Activated B cell treated with CpG ODN at 0.5 μM for 24 hours (primary cell): Measurements from ENCODE around the gene INHBC. TPM values are rescaled to one million over a fixed set of nuclear protein-coding genes. Genes with fewer than 3 reads are reported as not detected.
"Not testable (repeated sequence)": the region's sequence is repeated elsewhere in the genome, so short reads cannot be mapped to it uniquely, and the experiment has no call there.

Source experiments
- ATAC-seq: fragments of 200-7000 bp; cut with Tn5 transposase; one replicate; pipeline ENCODE4 v1.10.0; 2021; ENCODE audit warnings: low read depth, mild to moderate bottlenecking, moderate library complexity
- CTCF ChIA-PET: fragments of 350-600 bp; sonication (Branson Sonifier 250); formaldehyde crosslinking; loops from one replicate; lab custom pipeline; 2021; ENCODE audit warnings: antibody characterized with exemption; lab: Charles Lee
- POLR2A ChIA-PET: fragments of 350-600 bp; sonication (Branson Sonifier 250); formaldehyde crosslinking; loops from one replicate; lab custom pipeline; 2021; ENCODE audit warnings: antibody characterized with exemption; lab: Charles Lee
- DNase-seq: peaks from one replicate; pipeline ENCODE4 v3.0.0; 2022
- H3K27ac Mint-ChIP-seq: one replicate; pipeline ENCODE4 v1.8.0; 2020; ENCODE audit warnings: mixed read lengths
- H3K27me3 Mint-ChIP-seq: one replicate; pipeline ENCODE4 v1.8.0; 2021; ENCODE audit warnings: mixed read lengths
- H3K36me3 Mint-ChIP-seq: one replicate; pipeline ENCODE4 v1.8.0; 2021; ENCODE audit warnings: low read depth, mixed read lengths
- H3K4me1 Mint-ChIP-seq: one replicate; pipeline ENCODE4 v1.8.0; 2021; ENCODE audit warnings: mixed read lengths
- H3K4me3 Mint-ChIP-seq: one replicate; pipeline ENCODE4 v1.8.0; 2020; ENCODE audit warnings: mild to moderate bottlenecking, mixed read lengths
- H3K9me3 Mint-ChIP-seq: one replicate; pipeline ENCODE4 v1.8.0; 2020; ENCODE audit warnings: mixed read lengths
- CTCF ChIP-seq: fragments of 200-600 bp; IDR thresholded peaks from one replicate; pipeline ENCODE4 v1.8.0; 2022; ENCODE audit warnings: antibody characterized with exemption, mild to moderate bottlenecking
- intact Hi-C: fragments of 100-400 bp; cut with micrococcal nuclease; formaldehyde crosslinking; loops from one replicate; pipeline ENCODE4 v1.15.1; 2024
- total RNA-seq: library from RNA; stranded (reverse); gene quantifications from 2 replicates; pipeline ENCODE4 v1.2.3, GENCODE V29; 2022

Gene INHBC
- total RNA-seq, 1 donor from 2014 or later, result not detected

- no peak for TF ChIP-seq CTCF
- Mint-ChIP-seq H3K4me1 (peaks cover 34% of the 10 kb centered on the region), H3K9me3 (no peaks in the 10 kb centered on the region), H3K27ac (peak overlapping the region; percentile 97), H3K27me3 (no peaks in the 10 kb centered on the region), H3K36me3 (peaks cover 52% of the 10 kb centered on the region), H3K4me3 (peak overlapping the region; percentile 97)
- ATAC-seq (no peak), DNase-seq (no peak)
- ChIA-PET POLR2A (interaction anchor here (0.6 to 3.1 kb wide), 6 partner anchors 11 to 426 kb away, joined by 3 to 19 read pairs (median 3); partner anchors contain the start of gene DDIT3), CTCF (interaction anchor here (1.8 kb wide), 1 partner anchor 30 kb away, joined by 7 read pairs; the partner anchor contains the start of gene GLI1)
- intact Hi-C loops, result loop anchor here (5.0 kb wide), 1 partner anchor 204 kb away; the partner anchor contains the start of gene OS9
These were observed 54.0 kb downstream of the INHBC start for GRCh38 chr12:57488402-57489156.

- Mint-ChIP-seq H3K9me3 (no peaks in the 10 kb centered on the region), H3K27ac (peak overlapping the region; percentile 97), H3K4me1 (peaks cover 32% of the 10 kb centered on the region), H3K27me3 (no peaks in the 10 kb centered on the region), H3K4me3 (peak overlapping the region; percentile 97), H3K36me3 (peaks cover 55% of the 10 kb centered on the region)
- TF ChIP-seq CTCF, result no peak
- ATAC-seq, result no peak
- POLR2A ChIA-PET, result interaction anchor here (0.6 to 3.1 kb wide), 4 partner anchors 29 to 426 kb away, joined by 3 to 19 read pairs (median 4); partner anchors contain the start of gene DDIT3
- intact Hi-C loops, result loop anchor here (5.0 kb wide), 1 partner anchor 203 kb away; the partner anchor contains the start of gene OS9
- no peak for DNase-seq
- CTCF ChIA-PET, result interaction anchor here (1.8 kb wide), 1 partner anchor 30 kb away, joined by 7 read pairs; the partner anchor contains the start of gene GLI1
These were observed 54.6 kb downstream of the INHBC start for GRCh38 chr12:57489157-57489641.

- intact Hi-C loops, result no loop called here
- peaks cover 32% of the 10 kb centered on the region for H3K4me1 Mint-ChIP-seq
These were observed 55.5 kb downstream of the INHBC start for GRCh38 chr12:57490126-57490525.

GRCh38 chr12:57491393-57492280 lies 57.1 kb downstream of the INHBC start:
- no peak for ATAC-seq
- Mint-ChIP-seq H3K4me3 (peak overlapping the region; percentile 13), H3K9me3 (no peaks in the 10 kb centered on the region), H3K36me3 (peaks cover 73% of the 10 kb centered on the region), H3K27ac (peak overlapping the region; percentile 42), H3K4me1 (peaks cover 32% of the 10 kb centered on the region), H3K27me3 (no peaks in the 10 kb centered on the region)
- intact Hi-C loops, result no loop called here
- no peak for DNase-seq
- ChIA-PET POLR2A (interaction anchor here (1.0 to 1.7 kb wide), 4 partner anchors 9 to 28 kb away, joined by 3 to 8 read pairs (median 4); partner anchors contain the start of genes ARHGAP9 and DDIT3), CTCF (no interaction called here)
- no peak for TF ChIP-seq CTCF

More at GRCh38 chr12:57490126-57490525, 55.5 kb downstream of the INHBC start:
- H3K36me3 Mint-ChIP-seq, result peaks cover 60% of the 10 kb centered on the region
- H3K4me3 Mint-ChIP-seq, result no peak overlapping the region
- ChIA-PET CTCF (no interaction called here), POLR2A (interaction anchor here (1.0 to 1.8 kb wide), 4 partner anchors 10 to 31 kb away, joined by 3 to 8 read pairs (median 4); partner anchors contain the start of genes ARHGAP9 and DDIT3)
- DNase-seq, result no peak
- no peak for ATAC-seq
- no peaks in the 10 kb centered on the region for H3K9me3 Mint-ChIP-seq
- TF ChIP-seq CTCF, result no peak
- no peaks in the 10 kb centered on the region for H3K27me3 Mint-ChIP-seq
- H3K27ac Mint-ChIP-seq, result no peak overlapping the region

GRCh38 chr12:57495051-57495701 lies 60.6 kb downstream of the INHBC start:
- DNase-seq, POLR2A ChIA-PET, CTCF ChIA-PET, H3K4me1 Mint-ChIP-seq, H3K27ac Mint-ChIP-seq, ATAC-seq, H3K4me3 Mint-ChIP-seq, H3K27me3 Mint-ChIP-seq, intact Hi-C loops, H3K9me3 Mint-ChIP-seq: not testable (repeated sequence)
- H3K36me3 Mint-ChIP-seq, result peaks cover 79% of the 10 kb centered on the region
